HG03103 (cell line): ENCODE data around the gene SETD6.

Experiments
- ATAC-seq: cut with Tn5 transposase; IDR thresholded peaks from one replicate; pipeline ENCODE4 v1.9.1; 2021; ENCODE audit warnings: low read depth; ENCODE audit not compliant: unreplicated experiment

The SETD6 gene

DNA sequence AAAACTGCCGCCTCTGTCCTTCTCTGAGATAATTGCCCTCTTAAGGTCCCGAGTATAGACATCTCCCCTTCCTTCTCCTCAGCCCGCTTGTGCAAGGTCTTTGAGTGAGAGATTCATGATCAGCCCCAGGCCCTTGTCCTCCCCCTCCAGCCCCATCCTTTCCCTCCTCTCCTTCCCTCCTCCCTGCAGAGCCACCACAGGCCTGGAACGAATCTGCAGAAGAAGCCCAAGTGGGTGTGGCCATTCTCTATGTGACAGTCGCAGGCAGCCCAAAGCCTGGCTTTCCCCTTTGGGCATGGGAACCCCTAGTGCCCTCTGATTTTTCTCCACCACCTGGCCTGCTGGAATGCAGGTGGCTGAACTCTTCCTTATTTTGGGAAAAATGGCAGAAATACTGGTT is 22.6 kb upstream of the SETD6 start:
- no peak for ATAC-seq

DNA sequence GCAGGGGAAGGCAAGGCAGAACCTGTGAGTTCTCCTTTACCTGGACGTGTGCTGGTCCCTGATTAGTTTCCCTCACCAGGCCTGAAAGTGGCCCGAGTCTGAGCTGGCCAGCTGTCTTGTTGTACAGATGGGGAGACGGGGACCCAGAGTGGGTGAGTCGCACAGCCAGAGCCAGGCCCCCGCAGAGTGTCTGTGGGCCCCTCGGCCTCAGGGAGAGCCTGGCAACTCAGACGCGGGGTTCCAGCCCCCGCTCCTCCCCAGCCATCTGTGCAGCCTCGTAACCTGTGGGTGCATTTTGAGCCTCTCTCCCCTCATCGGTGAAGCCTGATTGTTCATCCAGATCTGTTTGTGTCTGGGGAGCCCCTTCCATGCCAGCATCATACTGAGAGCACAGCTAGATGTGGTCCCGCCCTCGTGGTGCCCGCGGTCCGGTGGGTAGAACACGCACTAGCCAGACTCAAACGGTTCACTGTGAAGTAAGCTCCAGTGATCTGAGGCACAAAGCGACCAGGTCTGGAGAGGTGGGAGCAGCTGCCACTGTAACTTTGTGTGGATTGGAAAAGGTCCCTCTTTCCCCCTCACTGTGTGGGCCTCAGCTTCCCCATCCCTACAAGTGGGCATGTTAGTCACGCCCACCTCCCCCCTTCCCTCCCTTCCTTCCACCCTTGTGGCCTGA is 21.4 kb upstream of the SETD6 start:
- no peak for ATAC-seq

DNA sequence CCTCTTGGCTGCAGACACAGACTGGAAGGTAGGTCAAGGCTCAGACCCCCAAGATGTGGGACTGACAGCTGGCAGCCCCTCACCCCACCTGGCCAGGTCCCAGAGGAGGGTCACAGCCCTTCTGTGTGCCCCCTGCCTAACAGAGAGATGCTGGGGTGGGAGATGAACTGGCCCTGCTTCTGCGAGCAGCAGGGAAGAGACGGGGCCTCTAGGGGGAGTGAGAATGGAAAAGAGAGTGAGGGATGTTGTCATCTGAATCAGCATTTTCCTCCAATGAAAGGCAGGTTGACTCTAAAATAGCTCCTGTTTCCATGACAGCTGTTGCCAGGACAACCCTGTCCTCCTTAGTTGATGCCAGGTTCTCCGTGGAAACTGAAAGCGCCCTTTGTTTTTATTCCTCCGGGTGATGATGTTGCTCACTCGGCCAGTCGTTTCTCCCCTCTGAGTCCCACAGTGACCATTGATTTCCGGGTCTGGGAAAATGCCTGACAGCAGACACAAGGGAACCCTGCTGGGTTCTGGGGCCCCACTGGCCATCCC is 20.3 kb upstream of the SETD6 start:
- ATAC-seq = peak; percentile 82

DNA sequence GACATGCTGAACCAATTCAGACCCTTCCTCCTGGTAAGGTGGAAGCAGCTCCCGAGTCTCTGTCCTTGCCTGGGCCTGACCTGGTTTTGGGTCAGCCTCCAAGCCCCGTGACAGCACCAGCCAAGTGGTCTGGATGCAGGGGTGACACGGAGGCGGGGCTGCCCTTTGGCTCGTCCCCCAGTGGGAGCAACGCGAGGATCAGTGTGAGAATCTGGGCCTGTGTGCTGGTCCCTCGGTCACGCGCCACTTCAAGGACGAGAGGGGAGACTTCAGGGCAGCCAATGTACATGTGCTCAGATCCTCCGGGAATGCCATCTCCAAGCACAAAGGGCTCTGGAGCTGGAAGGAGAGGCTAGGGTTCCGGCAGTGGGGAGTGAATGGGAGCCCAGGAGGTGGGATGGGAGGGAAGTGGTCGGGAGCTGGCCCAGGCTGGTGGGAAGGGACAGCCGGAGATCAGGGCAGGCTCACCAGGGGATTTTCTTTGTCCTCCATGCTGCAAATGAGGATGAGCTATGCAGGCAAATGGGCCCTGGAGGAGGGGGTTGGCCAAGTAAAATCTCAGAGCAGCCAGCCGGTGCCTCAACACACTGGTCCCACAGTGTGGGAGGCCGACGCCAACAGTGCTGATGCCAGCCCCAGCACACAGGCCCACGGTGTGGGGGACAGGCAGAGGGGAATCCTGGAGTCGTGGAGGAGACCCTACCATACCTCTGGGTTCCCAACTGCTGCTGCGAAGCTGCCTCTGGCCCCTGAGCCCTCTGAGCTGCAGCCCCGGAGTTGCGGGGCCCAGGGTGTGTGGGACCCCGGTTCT is 19.6 kb upstream of the SETD6 start:
- peak; percentile 4 for ATAC-seq

DNA sequence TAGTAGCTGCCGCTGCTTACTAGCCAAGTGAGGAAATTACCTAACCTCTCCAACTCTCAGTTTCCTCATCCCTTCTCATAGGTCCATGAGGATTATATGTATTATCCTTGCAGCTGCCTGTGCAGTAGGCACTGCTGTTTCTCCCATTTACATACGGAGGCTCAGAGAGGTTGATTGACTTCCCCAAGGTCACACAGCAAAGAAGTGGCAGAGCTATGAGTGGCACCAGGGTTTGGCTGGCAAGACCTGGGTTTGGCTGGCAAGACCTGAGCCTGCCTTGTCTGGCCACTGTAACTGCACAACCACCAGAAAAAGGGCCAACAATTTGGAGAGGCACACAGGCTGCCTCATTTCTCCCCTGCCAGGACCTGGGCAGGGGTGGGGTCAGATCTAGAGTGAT is 17.8 kb upstream of the SETD6 start:
- ATAC-seq = no peak

DNA sequence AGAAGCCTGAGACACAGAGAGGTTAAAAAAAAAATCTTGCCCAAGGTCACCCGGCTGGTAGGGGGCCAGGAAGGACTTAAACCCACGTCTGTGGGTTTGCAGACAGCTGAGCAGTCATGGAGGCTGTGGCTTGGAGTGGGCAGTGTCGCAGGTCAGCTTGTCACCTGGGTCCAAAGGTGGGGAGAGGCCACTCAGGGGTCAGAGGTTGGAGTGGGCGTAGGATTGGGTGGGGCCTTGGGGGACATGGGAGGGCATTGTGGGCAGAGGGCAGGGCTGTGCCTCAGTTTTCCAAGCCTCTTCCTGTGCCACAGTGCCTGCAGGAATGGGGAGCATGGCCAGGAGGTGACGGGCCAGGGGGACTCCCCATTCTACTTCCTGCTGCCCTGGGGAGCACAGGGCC is 17.4 kb upstream of the SETD6 start:
- ATAC-seq = no peak

DNA sequence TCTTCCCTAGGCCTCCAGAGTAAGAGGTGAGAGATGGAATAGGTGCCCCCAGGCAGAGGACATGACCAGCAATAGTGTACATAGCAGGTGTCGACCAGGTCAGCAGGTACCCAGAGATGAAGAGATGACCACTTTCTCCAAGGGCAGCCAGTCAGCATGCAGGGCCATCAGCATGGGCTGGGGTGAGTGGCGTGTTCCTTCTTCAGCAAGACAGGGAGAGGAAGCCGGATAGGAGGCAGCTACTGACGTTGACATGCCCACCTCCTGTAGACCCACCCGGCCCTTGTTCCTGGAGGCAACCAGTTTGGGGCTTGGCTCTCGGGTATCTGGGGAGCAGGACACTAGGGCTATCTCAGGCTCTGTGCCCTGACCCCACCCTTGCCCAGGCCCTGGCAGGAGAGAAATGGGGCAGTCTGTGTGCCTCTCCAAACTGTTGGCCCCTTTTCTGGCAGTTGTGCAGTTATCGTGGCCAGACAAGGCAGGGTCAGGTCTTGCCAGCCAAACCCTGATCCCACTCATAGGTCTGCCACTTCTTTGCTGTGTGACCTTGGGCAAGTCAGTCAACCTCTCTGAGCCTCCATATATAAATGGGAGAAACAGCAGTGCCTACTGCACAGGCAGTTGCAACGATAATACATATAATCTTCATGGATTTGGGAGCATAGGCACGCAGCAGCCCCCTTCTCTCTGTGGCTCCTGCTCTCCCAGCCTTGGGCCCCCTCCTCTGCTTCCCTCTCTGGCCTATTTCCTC is 16.8 kb upstream of the SETD6 start:
- ATAC-seq = no peak

DNA sequence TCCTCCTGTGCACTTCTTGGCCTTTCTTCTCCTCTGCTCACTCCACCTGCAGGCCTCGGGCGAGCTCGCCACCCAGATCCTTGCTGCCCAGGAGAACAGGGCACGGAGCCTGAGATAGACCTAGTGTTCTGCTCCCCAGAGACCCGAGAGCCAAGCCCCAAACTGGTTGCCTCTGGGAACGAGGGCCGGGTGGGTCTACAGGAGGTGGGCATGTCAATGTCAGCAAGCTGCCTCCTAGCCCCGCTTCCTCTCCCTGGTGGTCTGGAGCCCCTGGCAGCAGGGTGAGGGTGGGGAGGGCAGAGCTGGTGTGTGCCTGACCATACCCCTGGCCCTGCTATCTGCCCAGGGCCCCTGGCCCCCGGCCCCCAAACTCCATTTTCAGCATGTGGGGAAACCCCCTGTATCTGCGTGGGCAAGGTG is 16.2 kb upstream of the SETD6 start:
- no peak for ATAC-seq

DNA sequence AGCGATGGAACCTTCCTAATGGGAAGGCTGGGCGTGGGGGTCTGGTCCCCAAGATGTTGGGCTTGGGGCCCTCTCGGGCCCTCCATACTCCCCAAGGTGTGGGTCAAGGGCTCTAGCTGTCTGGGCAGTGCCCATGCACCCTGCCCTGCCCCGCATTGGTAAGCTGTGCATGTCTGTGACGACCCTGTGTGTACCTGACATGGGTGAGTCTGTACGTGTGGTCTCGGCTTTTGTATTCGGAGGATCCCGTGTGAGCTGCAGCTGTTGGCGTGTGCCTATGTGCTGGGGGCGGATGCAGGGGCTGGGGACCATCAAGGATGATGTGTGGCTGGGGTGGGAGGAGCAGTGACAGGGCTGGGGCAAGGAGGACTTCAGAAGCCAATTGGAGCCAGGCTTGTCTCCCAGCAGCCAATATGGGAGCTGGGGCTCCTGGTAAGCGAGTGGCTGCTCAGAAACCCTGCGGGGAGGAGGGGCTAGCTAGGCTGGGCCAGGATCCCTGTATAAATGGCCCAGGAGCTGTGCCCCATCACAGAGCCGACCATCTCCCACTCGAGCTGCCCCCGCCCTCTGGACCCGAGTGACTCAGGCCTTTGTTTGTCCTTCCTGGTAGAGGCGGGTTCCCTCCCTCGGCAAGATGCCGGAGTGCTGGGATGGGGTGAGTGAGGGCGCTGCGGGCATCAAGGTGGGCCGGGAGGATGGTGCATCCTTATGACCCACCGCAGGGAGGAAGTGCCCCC is 15.5 kb upstream of the SETD6 start, which contains the start of gene NDRG4:
TSS of gene NDRG4 (plus strand) at position 529 of the 737 bp plus-strand sequence. CDS start at position 635, 106 bp downstream.
- ATAC-seq = no peak

DNA sequence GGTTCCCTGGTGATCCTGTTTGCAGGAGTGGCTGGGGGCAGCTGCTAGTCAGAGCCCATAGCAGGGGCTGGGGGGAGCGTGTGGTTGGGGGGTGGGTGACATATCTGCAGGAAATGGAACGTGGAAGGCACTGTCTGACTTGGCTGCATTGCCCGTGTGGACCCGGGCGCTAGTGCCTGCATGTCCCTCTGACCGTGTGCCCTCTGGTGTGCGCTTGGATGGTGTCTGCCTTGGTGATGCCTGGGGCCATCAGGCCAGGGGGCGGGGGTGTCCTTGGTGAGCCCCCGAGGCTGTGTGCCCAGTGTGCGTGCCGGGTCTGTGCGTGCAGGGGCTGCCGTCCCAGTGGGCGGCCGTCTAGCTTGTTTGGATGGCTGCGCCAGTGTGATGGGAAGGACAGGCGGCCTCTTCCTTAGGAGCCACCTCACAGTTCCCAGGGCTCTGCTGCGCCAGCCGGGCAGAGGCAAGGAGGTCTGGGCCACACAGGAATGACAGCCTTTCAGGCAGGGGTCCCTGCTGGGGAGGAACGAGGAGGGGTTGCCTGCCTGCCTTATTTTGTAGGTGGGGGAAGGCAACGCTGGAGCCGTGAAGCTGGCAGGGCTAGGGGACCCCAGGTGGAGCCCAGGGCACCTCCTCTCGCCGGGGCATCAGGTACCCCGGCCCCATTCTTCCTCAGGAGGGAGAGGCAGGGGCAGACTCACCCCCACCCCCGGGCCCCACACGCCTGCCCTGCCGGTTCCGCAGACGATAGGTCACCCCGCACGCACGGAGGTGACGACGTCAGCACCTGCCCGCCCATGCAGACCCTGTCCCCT is 14.7 kb upstream of the SETD6 start:
- no peak for ATAC-seq

DNA sequence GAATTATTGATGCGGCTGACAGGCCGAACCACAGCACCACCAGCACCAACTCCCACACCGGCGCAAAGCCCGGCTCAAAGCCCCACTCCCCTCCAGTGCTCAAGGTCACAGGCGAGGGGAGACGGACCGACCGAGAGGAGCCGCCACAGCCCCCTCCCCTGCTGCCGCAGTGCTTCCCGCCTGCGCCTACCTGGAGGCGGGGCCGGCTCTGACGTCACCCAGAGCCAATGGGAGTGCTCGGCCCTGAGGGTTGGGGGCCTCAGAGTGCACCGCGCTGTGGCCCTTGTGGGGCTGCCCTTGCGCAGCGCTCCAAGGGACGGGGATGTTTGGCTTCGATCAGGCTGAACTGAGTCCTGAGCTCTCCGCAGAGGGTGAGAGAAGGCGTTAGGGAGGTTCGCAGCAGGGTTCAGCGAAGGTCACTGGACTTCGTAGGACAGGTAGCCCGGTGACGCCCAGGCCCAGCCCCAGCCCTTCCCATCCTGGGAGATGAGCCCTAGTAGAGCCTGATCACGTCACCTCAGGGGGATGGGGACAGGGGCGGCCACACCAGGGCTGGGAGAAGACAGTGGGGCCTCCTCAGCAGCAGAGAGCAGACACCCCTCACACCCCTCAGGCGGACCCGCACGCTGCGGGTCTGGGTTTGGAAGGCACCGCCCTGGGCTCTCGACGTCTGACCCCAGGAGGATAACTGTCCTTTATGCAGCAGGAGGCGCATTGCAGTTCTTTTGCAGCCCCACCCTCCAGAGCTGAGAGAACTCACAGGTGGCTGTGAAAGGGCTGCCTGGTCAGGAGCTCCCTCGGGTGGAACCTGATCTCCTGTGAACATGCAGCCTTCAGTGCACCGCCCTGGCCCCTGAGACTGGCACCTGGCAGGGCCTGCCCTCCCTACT is 13.8 kb upstream of the SETD6 start:
- ATAC-seq = no peak

DNA sequence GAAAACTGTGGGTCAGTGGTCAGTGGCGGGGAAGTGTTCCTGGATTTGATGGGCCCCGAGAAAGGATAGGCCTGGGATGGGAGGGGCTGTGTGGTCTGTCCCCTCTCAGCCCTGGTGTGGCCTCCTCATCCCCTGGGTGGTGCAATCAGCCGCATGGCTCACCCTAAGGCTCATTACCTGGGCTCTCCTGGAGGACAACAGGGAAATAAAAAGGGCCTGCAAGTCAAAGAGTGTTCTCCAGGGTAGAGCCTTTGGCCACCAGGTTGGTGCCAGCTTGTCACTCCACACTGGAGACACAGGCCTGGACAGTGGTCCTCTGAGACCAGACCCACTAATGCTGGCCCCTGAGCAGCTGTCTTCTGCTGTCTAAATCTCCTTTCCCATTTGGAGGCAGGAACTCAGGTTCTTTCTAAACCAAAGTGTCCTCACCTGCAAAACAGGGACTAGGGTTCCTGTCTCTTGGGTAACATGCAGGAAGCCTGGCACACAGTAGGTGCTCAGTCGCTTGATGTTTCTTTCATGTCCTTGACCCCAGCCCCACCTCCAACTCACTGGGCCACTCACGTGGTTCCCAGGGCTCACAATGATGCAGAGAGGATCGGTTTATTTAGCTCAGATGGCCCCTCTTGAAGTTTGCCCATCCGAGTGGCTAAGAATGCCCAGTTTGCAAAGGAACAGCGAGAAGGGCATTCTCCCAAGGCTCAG is 12.9 kb upstream of the SETD6 start:
- no peak for ATAC-seq

DNA sequence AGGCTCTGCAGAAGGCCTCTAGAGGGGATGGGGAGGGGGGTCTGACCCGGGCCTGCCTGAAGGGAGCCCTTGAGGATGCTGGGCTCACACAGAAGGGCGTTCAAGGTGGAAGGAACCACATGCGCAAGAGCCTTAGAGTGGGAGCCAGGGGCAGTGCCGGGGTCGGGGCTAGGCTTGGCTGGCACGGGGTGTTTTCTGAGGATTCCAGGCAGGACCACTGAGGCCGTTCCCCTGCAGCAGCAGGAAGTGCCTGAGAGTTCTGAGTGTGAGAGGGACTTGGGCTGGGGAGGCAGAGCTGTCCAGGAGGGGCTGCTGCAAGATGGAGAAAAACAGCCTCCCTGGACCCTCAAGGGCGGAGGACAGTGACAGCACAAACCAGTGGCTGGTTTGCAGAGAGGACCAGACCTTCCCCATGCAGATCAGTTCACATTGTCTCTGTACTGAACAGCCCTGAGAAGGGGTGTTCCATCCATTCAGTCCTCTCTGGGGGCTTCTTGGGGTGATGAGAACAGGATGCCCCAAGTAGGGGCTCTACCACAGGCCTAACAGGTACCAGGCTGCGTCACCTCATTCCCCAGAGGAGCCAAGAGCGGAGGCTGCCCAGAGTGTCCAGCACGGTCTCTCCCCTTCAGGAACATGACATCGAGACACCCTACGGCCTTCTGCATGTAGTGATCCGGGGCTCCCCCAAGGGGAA is 12.0 kb upstream of the SETD6 start:
- no peak for ATAC-seq

DNA sequence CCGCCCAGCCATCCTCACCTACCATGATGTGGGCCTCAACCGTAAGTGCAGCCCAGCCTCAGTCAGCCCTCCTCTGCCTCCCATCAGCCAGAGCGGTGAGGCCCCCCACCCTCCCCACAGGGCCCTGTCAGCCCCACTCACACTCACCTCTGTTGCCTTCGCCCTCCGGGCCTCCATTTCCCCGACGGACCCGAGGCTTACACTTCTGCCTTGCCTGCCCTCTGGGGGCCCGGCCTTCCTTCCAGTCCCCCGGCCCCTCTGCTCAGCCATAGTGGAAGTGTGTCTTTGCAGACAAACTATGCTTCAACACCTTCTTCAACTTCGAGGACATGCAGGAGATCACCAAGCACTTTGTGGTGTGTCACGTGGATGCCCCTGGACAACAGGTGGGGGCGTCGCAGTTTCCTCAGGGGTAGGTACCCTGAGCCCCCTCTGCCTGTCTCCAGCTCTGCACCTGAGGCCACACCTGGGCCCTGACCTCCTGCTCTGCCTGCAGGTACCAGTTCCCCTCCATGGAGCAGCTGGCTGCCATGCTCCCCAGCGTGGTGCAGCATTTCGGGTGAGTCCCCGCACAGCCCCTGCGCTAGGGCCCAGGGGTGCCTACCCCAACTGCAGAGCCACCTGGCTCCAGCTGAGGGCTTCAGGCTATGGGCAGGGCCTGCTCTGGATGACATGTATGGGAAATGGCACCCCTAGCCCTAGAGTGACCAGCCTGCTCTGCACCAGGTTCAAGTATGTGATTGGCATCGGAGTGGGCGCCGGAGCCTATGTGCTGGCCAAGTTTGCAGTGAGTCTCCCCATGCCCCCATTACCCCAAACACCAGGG is 11.2 kb upstream of the SETD6 start:
- ATAC-seq = no peak

DNA sequence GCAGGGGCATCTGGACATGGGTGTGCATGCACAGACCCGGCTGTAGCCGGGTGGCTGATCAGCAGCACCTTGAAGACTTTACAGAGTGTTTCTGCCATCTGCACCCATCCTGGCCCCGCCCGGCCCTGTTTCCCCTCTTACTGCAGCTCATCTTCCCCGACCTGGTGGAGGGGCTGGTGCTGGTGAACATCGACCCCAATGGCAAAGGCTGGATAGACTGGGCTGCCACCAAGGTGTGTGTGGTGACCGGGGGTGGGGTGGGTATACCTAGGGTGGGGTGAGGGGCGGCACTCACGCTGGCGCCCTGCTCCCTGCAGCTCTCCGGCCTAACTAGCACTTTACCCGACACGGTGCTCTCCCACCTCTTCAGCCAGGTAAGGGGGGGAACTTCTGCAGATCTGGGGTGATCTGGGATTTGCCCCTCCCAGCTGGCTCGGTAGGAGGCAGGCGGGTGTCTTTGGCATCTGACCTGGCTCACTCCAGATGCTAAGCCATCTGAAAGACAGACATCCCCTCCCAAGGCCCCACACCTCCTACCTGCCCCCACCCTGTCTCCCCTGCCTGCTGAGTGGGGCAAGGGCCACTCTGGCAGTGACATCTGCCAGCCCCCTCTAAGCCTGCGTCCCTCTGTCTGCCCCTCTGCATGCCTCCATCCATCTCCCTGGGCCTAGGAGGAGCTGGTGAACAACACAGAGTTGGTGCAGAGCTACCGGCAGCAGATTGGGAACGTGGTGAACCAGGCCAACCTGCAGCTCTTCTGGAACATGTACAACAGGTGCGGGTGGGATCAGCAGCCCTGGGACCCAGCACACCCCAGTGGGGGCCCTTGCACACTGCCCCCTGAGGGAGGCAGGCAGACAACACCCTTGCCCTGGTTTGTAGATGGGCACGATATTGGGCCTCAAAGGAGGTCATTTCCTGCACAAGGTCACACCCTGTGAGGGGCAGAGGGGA is 8.8 kb upstream of the SETD6 start:
- no peak for ATAC-seq
